Ishikawa (cell line): ENCODE data around the gene DOCK6.
A peak's percentile ranks its signal among the peaks of the same experiment; 100 is the strongest.

ENCODE experiments used
- CEBPB ChIP-seq: IDR thresholded peaks from 2 replicates; pipeline ENCODE4 v1.6.1; 2012
- CREB1 ChIP-seq: IDR thresholded peaks from 2 replicates; pipeline ENCODE4 v1.6.1; 2012; ENCODE audit warnings: low read depth
- EGR1 ChIP-seq: IDR thresholded peaks from 2 replicates; pipeline ENCODE4 v1.6.1; 2012
- EP300 ChIP-seq: IDR thresholded peaks from 2 replicates; pipeline ENCODE4 v1.6.1; 2012; ENCODE audit warnings: borderline replicate concordance
- FOXM1 ChIP-seq: IDR thresholded peaks from 2 replicates; pipeline ENCODE4 v1.6.1; 2012; ENCODE audit warnings: low read depth, borderline replicate concordance
- NFIC ChIP-seq: IDR thresholded peaks from 2 replicates; pipeline ENCODE4 v1.6.1; 2012
- RAD21 ChIP-seq: IDR thresholded peaks from 2 replicates; pipeline ENCODE4 v1.6.1; 2012; ENCODE audit warnings: low read depth
- TAF1 ChIP-seq: IDR thresholded peaks from 2 replicates; pipeline ENCODE4 v1.6.1; 2012; ENCODE audit warnings: low read depth, mild to moderate bottlenecking
- TCF12 ChIP-seq: IDR thresholded peaks from 2 replicates; pipeline ENCODE4 v1.6.1; 2012; ENCODE audit warnings: low read depth
- TEAD4 ChIP-seq: IDR thresholded peaks from 2 replicates; pipeline ENCODE4 v1.6.1; 2012
- USF1 ChIP-seq: IDR thresholded peaks from 2 replicates; pipeline ENCODE4 v1.6.1; 2012
- YY1 ChIP-seq: IDR thresholded peaks from 2 replicates; pipeline ENCODE4 v1.6.1; 2012; ENCODE audit warnings: low read depth
- ZBTB7A ChIP-seq: IDR thresholded peaks from 2 replicates; pipeline ENCODE4 v1.6.1; 2012; ENCODE audit warnings: low read depth
- TF ChIP-seq, protein P1 (sequence below): IDR thresholded peaks from 2 replicates; pipeline ENCODE4 v1.6.1; 2012
- TF ChIP-seq, protein P2 (sequence below): IDR thresholded peaks from 2 replicates; pipeline ENCODE4 v1.6.1; 2012; ENCODE audit warnings: low read depth, mild to moderate bottlenecking

The DOCK6 gene

GRCh38 chr19:11173516-11174155 is 88.7 kb downstream of the DOCK6 start:
- TF ChIP-seq FOXM1 (no peak), TCF12 (no peak), EGR1 (no peak)

- TF ChIP-seq TCF12 (no peak), EP300 (no peak), ZBTB7A (no peak), NFIC (no peak), CEBPB (no peak), RAD21 (no peak), CREB1 (no peak), YY1 (no peak), FOXM1 (no peak), USF1 (no peak), TAF1 (no peak), EGR1 (no peak), TEAD4 (no peak)
- TF ChIP-seq, protein P1, sequence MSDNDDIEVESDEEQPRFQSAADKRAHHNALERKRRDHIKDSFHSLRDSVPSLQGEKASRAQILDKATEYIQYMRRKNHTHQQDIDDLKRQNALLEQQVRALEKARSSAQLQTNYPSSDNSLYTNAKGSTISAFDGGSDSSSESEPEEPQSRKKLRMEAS = no peak
- TF ChIP-seq, protein P2, sequence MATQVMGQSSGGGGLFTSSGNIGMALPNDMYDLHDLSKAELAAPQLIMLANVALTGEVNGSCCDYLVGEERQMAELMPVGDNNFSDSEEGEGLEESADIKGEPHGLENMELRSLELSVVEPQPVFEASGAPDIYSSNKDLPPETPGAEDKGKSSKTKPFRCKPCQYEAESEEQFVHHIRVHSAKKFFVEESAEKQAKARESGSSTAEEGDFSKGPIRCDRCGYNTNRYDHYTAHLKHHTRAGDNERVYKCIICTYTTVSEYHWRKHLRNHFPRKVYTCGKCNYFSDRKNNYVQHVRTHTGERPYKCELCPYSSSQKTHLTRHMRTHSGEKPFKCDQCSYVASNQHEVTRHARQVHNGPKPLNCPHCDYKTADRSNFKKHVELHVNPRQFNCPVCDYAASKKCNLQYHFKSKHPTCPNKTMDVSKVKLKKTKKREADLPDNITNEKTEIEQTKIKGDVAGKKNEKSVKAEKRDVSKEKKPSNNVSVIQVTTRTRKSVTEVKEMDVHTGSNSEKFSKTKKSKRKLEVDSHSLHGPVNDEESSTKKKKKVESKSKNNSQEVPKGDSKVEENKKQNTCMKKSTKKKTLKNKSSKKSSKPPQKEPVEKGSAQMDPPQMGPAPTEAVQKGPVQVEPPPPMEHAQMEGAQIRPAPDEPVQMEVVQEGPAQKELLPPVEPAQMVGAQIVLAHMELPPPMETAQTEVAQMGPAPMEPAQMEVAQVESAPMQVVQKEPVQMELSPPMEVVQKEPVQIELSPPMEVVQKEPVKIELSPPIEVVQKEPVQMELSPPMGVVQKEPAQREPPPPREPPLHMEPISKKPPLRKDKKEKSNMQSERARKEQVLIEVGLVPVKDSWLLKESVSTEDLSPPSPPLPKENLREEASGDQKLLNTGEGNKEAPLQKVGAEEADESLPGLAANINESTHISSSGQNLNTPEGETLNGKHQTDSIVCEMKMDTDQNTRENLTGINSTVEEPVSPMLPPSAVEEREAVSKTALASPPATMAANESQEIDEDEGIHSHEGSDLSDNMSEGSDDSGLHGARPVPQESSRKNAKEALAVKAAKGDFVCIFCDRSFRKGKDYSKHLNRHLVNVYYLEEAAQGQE = no peak
These were observed 89.7 kb downstream of the DOCK6 start for GRCh38 chr19:11172576-11172975.

GRCh38 chr19:11171144-11171543 is 91.2 kb downstream of the DOCK6 start:
- TF ChIP-seq, protein P2 = no peak
- no peak for TF ChIP-seq EP300
- no peak for TF ChIP-seq CREB1
- no peak for TF ChIP-seq FOXM1
- no peak for TF ChIP-seq USF1
- no peak for TF ChIP-seq RAD21
- TF ChIP-seq NFIC = no peak
- no peak for TF ChIP-seq TCF12
- TF ChIP-seq, protein P1 = no peak
- TF ChIP-seq TEAD4 = no peak
- no peak for TF ChIP-seq CEBPB
- no peak for TF ChIP-seq TAF1
- TF ChIP-seq EGR1 = no peak
- no peak for TF ChIP-seq YY1
- TF ChIP-seq ZBTB7A = no peak

GRCh38 chr19:11169896-11170678 is 92.2 kb downstream of the DOCK6 start:
- TF ChIP-seq NFIC = no peak
- no peak for TF ChIP-seq TAF1
- no peak for TF ChIP-seq USF1
- TF ChIP-seq TEAD4 = no peak
- TF ChIP-seq, protein P1 = no peak
- TF ChIP-seq ZBTB7A = no peak
- no peak for TF ChIP-seq EGR1
- no peak for TF ChIP-seq YY1
- no peak for TF ChIP-seq EP300
- no peak for TF ChIP-seq CREB1

DNA sequence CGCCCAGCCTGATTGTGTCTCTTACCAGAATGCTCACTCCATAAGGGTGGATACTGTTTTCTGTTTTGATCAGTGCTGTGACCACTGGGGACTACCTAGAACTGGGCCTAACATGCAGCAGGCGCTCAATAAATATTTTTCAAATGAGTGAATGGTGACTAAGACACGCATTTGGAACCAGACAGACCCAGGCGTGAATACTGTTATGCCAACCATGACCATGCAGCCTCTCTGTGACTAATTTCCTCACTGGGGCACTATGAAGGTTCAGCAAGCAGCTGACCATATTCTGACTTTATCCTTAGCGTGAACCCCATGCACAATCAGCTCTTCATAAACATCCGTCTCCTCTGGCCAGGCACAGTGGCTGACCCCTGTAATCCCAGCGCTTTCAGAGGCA is 93.8 kb downstream of the DOCK6 start:
- TF ChIP-seq EGR1 (no peak), EP300 (0 out of 2 replicates have a peak, but pooled peaks have one; percentile 35)
